ENCODE measurements around the gene SRRM4.

Gene SRRM4

GRCh38 chr12:119008691-119009221 lies 27.4 kb downstream of the SRRM4 start:
- Histone ChIP-seq H4K91ac (ENCODE audit: low read depth, low read length) (no peak overlapping the region), H2BK120ac (ENCODE audit: insufficient read depth, low read length, poor library complexity) (no peak overlapping the region), H3K4me1 (ENCODE audit: control insufficient read depth in 1 of 2, insufficient read depth in 2 of 2, low read length in 2 of 2) (no peaks in the 10 kb centered on the region), H3K79me2 (ENCODE audit: control insufficient read depth, insufficient read depth, low read length, poor library complexity) (no peaks in the 10 kb centered on the region), H3K14ac (ENCODE audit: low read length) (no peak overlapping the region), H2BK12ac (ENCODE audit: low read length) (no peak overlapping the region), H3K18ac (ENCODE audit: low read length) (no peak overlapping the region), H3K4me3 (ENCODE audit: low read depth, low read length) (no peak overlapping the region), H3K23ac (ENCODE audit: low read length) (no peak overlapping the region), H3K4ac (ENCODE audit: low read depth, low read length) (no peak overlapping the region), H4K8ac (ENCODE audit: low read depth, low read length) (no peak overlapping the region), H2AK5ac (ENCODE audit: low read length) (no peak overlapping the region), H3K4me2 (ENCODE audit: low read length) (no peak overlapping the region), H3K36me3 (ENCODE audit: control insufficient read depth in 1 of 2, insufficient read depth in 2 of 2, low read length in 2 of 2) (no peaks in the 10 kb centered on the region), H2AFZ (ENCODE audit: insufficient read depth, low read length, poor library complexity) (no peak overlapping the region), H3K27me3 (ENCODE audit: insufficient read depth, low read length) (no peaks in the 10 kb centered on the region), H4K12ac (ENCODE audit: low read depth, low read length) (no peak overlapping the region), H2BK5ac (ENCODE audit: low read depth, low read length, poor library complexity) (no peak overlapping the region), H3K27ac (ENCODE audit: low read depth, low read length) (no peak overlapping the region), H3K9ac (ENCODE audit: low read length) (no peak overlapping the region), H3K79me1 (ENCODE audit: low read length) (no peaks in the 10 kb centered on the region), H3K9me3 (ENCODE audit: insufficient read depth, low read depth, low read length) (peaks cover 3% of the 10 kb centered on the region)
- DNase-seq = no peak
- WGBS (ENCODE audit: extremely low coverage, insufficient coverage, insufficient read length) = no CpG with 5 or more reads among the region's 20 CpGs

GRCh38 chr12:119011231-119011630 lies 29.9 kb downstream of the SRRM4 start:
- H4K8ac ChIP-seq (ENCODE audit: low read depth, low read length) = no peak overlapping the region
- no peak for DNase-seq

GRCh38 chr12:119012179-119012578 lies 30.8 kb downstream of the SRRM4 start:
- no peak for DNase-seq
- H3K18ac ChIP-seq (ENCODE audit: low read length) = no peak overlapping the region
- H2BK5ac ChIP-seq (ENCODE audit: low read depth, low read length, poor library complexity) = no peak overlapping the region
- no peak overlapping the region for H2BK12ac ChIP-seq (ENCODE audit: low read length)
- no peaks in the 10 kb centered on the region for H3K27me3 ChIP-seq (ENCODE audit: insufficient read depth, low read length)
- H3K4me1 ChIP-seq (ENCODE audit: control insufficient read depth in 1 of 2, insufficient read depth in 2 of 2, low read length in 2 of 2) = no peaks in the 10 kb centered on the region
- no peak overlapping the region for H2AFZ ChIP-seq (ENCODE audit: insufficient read depth, low read length, poor library complexity)
- no peak overlapping the region for H3K9ac ChIP-seq (ENCODE audit: low read length)
- no peak overlapping the region for H3K4me3 ChIP-seq (ENCODE audit: low read depth, low read length)
- no peak overlapping the region for H4K8ac ChIP-seq (ENCODE audit: low read depth, low read length)
- no peaks in the 10 kb centered on the region for H3K79me1 ChIP-seq (ENCODE audit: low read length)
- no peak overlapping the region for H3K14ac ChIP-seq (ENCODE audit: low read length)
- no peak overlapping the region for H4K12ac ChIP-seq (ENCODE audit: low read depth, low read length)
- no peak overlapping the region for H3K4me2 ChIP-seq (ENCODE audit: low read length)
- no peak overlapping the region for H3K4ac ChIP-seq (ENCODE audit: low read depth, low read length)
- H2BK120ac ChIP-seq (ENCODE audit: insufficient read depth, low read length, poor library complexity) = no peak overlapping the region
- H3K23ac ChIP-seq (ENCODE audit: low read length) = no peak overlapping the region
- H2AK5ac ChIP-seq (ENCODE audit: low read length) = no peak overlapping the region
- H4K91ac ChIP-seq (ENCODE audit: low read depth, low read length) = no peak overlapping the region
- H3K79me2 ChIP-seq (ENCODE audit: control insufficient read depth, insufficient read depth, low read length, poor library complexity) = no peaks in the 10 kb centered on the region
- WGBS (ENCODE audit: extremely low coverage, insufficient coverage, insufficient read length) = no CpG with 5 or more reads among the region's 3 CpGs
- H3K9me3 ChIP-seq (ENCODE audit: insufficient read depth, low read depth, low read length) = peaks cover 1% of the 10 kb centered on the region
- H3K27ac ChIP-seq (ENCODE audit: low read depth, low read length) = no peak overlapping the region
- no peaks in the 10 kb centered on the region for H3K36me3 ChIP-seq (ENCODE audit: control insufficient read depth in 1 of 2, insufficient read depth in 2 of 2, low read length in 2 of 2)

More at GRCh38 chr12:119011231-119011630, 29.9 kb downstream of the SRRM4 start:
- Histone ChIP-seq H3K23ac (ENCODE audit: low read length) (no peak overlapping the region), H3K36me3 (ENCODE audit: control insufficient read depth in 1 of 2, insufficient read depth in 2 of 2, low read length in 2 of 2) (no peaks in the 10 kb centered on the region), H3K4me3 (ENCODE audit: low read depth, low read length) (no peak overlapping the region), H3K18ac (ENCODE audit: low read length) (no peak overlapping the region), H2AFZ (ENCODE audit: insufficient read depth, low read length, poor library complexity) (no peak overlapping the region), H3K79me1 (ENCODE audit: low read length) (no peaks in the 10 kb centered on the region), H3K4me1 (ENCODE audit: control insufficient read depth in 1 of 2, insufficient read depth in 2 of 2, low read length in 2 of 2) (no peaks in the 10 kb centered on the region), H3K27ac (ENCODE audit: low read depth, low read length) (no peak overlapping the region), H2BK120ac (ENCODE audit: insufficient read depth, low read length, poor library complexity) (no peak overlapping the region), H3K27me3 (ENCODE audit: insufficient read depth, low read length) (no peaks in the 10 kb centered on the region), H3K9ac (ENCODE audit: low read length) (no peak overlapping the region), H2AK5ac (ENCODE audit: low read length) (no peak overlapping the region), H3K9me3 (ENCODE audit: insufficient read depth, low read depth, low read length) (peaks cover 3% of the 10 kb centered on the region), H3K14ac (ENCODE audit: low read length) (no peak overlapping the region), H3K79me2 (ENCODE audit: control insufficient read depth, insufficient read depth, low read length, poor library complexity) (no peaks in the 10 kb centered on the region), H2BK5ac (ENCODE audit: low read depth, low read length, poor library complexity) (no peak overlapping the region), H2BK12ac (ENCODE audit: low read length) (no peak overlapping the region), H3K4ac (ENCODE audit: low read depth, low read length) (no peak overlapping the region), H4K12ac (ENCODE audit: low read depth, low read length) (no peak overlapping the region), H3K4me2 (ENCODE audit: low read length) (no peak overlapping the region), H4K91ac (ENCODE audit: low read depth, low read length) (no peak overlapping the region)
- no CpG with 5 or more reads among the region's 2 CpGs for WGBS (ENCODE audit: extremely low coverage, insufficient coverage, insufficient read length)

- Histone ChIP-seq H3K18ac (ENCODE audit: low read length) (no peak overlapping the region), H3K9me3 (ENCODE audit: insufficient read depth, low read depth, low read length) (peaks cover 1% of the 10 kb centered on the region), H4K91ac (ENCODE audit: low read depth, low read length) (no peak overlapping the region), H2AFZ (ENCODE audit: insufficient read depth, low read length, poor library complexity) (no peak overlapping the region), H4K8ac (ENCODE audit: low read depth, low read length) (no peak overlapping the region), H3K4me3 (ENCODE audit: low read depth, low read length) (no peak overlapping the region), H3K27ac (ENCODE audit: low read depth, low read length) (no peak overlapping the region), H2BK12ac (ENCODE audit: low read length) (no peak overlapping the region), H3K23ac (ENCODE audit: low read length) (no peak overlapping the region), H3K27me3 (ENCODE audit: insufficient read depth, low read length) (no peaks in the 10 kb centered on the region), H3K36me3 (ENCODE audit: control insufficient read depth in 1 of 2, insufficient read depth in 2 of 2, low read length in 2 of 2) (no peaks in the 10 kb centered on the region), H3K79me2 (ENCODE audit: control insufficient read depth, insufficient read depth, low read length, poor library complexity) (no peaks in the 10 kb centered on the region), H2AK5ac (ENCODE audit: low read length) (no peak overlapping the region), H4K12ac (ENCODE audit: low read depth, low read length) (no peak overlapping the region), H3K14ac (ENCODE audit: low read length) (no peak overlapping the region), H2BK120ac (ENCODE audit: insufficient read depth, low read length, poor library complexity) (no peak overlapping the region), H3K4me2 (ENCODE audit: low read length) (no peak overlapping the region), H2BK5ac (ENCODE audit: low read depth, low read length, poor library complexity) (no peak overlapping the region), H3K4me1 (ENCODE audit: control insufficient read depth in 1 of 2, insufficient read depth in 2 of 2, low read length in 2 of 2) (no peaks in the 10 kb centered on the region), H3K4ac (ENCODE audit: low read depth, low read length) (no peak overlapping the region), H3K9ac (ENCODE audit: low read length) (no peak overlapping the region), H3K79me1 (ENCODE audit: low read length) (no peaks in the 10 kb centered on the region)
- DNase-seq = no peak
These were observed 31.7 kb downstream of the SRRM4 start for GRCh38 chr12:119013023-119013422.

Data from trophoblast cell (in vitro differentiated cells and primary cell).